GM12878 (cell line): Measurements from ENCODE around the gene M1AP. TPM values are rescaled to one million over a fixed set of nuclear protein-coding genes. Genes with fewer than 3 reads are reported as not detected.

Experiments used
- ATAC-seq: fragments of 200-7000 bp; cut with Tn5 transposase; 3 replicates; pipeline ENCODE4 v1.9.1; 2020; ENCODE audit warnings: mild to moderate bottlenecking, moderate library complexity
- BruUV-seq: library from RNA; stranded (reverse); fragments of 400-500 nt; replicated peaks from 2 replicates; lab custom pipeline; 2021; lab: Mats Ljungman, UMichigan
- CTCF ChIA-PET: fragments of 300-600 bp; sonication (Branson Sonifier 250); formaldehyde crosslinking; extraction: SDS; loops from one replicate; lab custom pipeline; 2021; ENCODE audit warnings: inconsistent platforms; lab: Yijun Ruan, JAX
- POLR2A ChIA-PET: fragments of 350-600 bp; formaldehyde crosslinking; extraction: SDS; loops from one replicate; lab custom pipeline; 2021; ENCODE audit warnings: inconsistent platforms; lab: Charles Lee
- RAD21 ChIA-PET: fragments of 300-600 bp; sonication (Branson Sonifier 250); formaldehyde crosslinking; loops from one replicate; lab custom pipeline; 2023; ENCODE audit warnings: antibody characterized with exemption; ENCODE audit not compliant: unreplicated experiment; lab: Charles Lee
- SMC1A ChIA-PET: fragments of 300-600 bp; sonication (Branson Sonifier 250); formaldehyde crosslinking; loops from one replicate; lab custom pipeline; 2023; ENCODE audit not compliant: unreplicated experiment, uncharacterized antibody; lab: Charles Lee
- DNase-seq: peaks from one replicate; pipeline ENCODE4 v3.0.0-alpha.2; 2011; ENCODE audit warnings: low read depth, low spot score
- FAIRE-seq: peaks from 3 replicates; lab custom pipeline; 2011; peaks lifted over from hg19 to GRCh38; lab: Jason Lieb, UNC
- H2AFZ ChIP-seq: 2 replicates; pipeline ENCODE4 v1.6.0; 2011; ENCODE audit warnings: low read depth, low read length, control low read depth; ENCODE audit not compliant: control insufficient read depth
- H3K27ac ChIP-seq: 2 replicates; pipeline ENCODE4 v1.5.1; 2011; ENCODE audit warnings: control low read depth; ENCODE audit not compliant: control insufficient read depth, insufficient read depth
- H3K27me3 ChIP-seq, 2 experiments: replicated peaks in 1 of 2; 2 replicates each; pipeline versions ENCODE4 v1.6.0 to v1.6.1; 2011; ENCODE audit warnings: low read length in 1 of 2; ENCODE audit not compliant: control insufficient read depth in 2 of 2, insufficient read depth in 2 of 2
- H3K36me3 ChIP-seq, 2 experiments: 2 replicates each; pipeline ENCODE4 v1.5.1; 2011; ENCODE audit warnings: low read length in 1 of 2; ENCODE audit not compliant: control insufficient read depth in 2 of 2, insufficient read depth in 2 of 2
- H3K4me1 ChIP-seq: 2 replicates; pipeline ENCODE4 v1.6.1; 2011; ENCODE audit warnings: mild to moderate bottlenecking, low read length, moderate library complexity, mixed read lengths; ENCODE audit not compliant: control insufficient read depth, insufficient read depth
- H3K4me2 ChIP-seq: 2 replicates; pipeline ENCODE4 v1.6.0; 2011; ENCODE audit warnings: control low read depth; ENCODE audit not compliant: control insufficient read depth, insufficient read depth
- H3K4me3 ChIP-seq: fragments of 200-600 bp; sonication (generic); 2 replicates; pipeline ENCODE4 v1.5.1; 2016
- H3K79me2 ChIP-seq: 2 replicates; pipeline ENCODE4 v1.6.0; 2011; ENCODE audit warnings: low read length; ENCODE audit not compliant: control insufficient read depth, insufficient read depth
- H3K9ac ChIP-seq: 2 replicates; pipeline ENCODE4 v1.8.0; 2011; ENCODE audit warnings: low read length, control low read depth, mixed read lengths; ENCODE audit not compliant: control insufficient read depth, insufficient read depth
- H3K9me3 ChIP-seq: replicated peaks from 3 replicates; pipeline ENCODE4 v1.5.1; 2011; ENCODE audit warnings: mild to moderate bottlenecking, low read length; ENCODE audit not compliant: control insufficient read depth, insufficient read depth
- H4K20me1 ChIP-seq: 2 replicates; pipeline ENCODE4 v1.6.0; 2011; ENCODE audit not compliant: control insufficient read depth, insufficient read depth
- ATF2 ChIP-seq: IDR thresholded peaks from 2 replicates; pipeline ENCODE4 v1.6.1; 2012; ENCODE audit warnings: low read length, inconsistent platforms
- BACH1 ChIP-seq: fragments of 450-650 bp; IDR thresholded peaks from 2 replicates; pipeline ENCODE4 v1.6.1; 2017; ENCODE audit warnings: mild to moderate bottlenecking, borderline replicate concordance
- CBX5 ChIP-seq: sonication (generic); IDR thresholded peaks from 2 replicates; pipeline ENCODE4 v1.6.1; 2016; ENCODE audit warnings: low read depth, moderate library complexity, mild to moderate bottlenecking, inconsistent platforms
- CREM ChIP-seq: IDR thresholded peaks from 2 replicates; pipeline ENCODE4 v1.6.1; 2014; ENCODE audit warnings: antibody characterized with exemption, low read depth
- GATAD2B ChIP-seq: fragments of 450-650 bp; conservative IDR thresholded peaks from 2 replicates; pipeline ENCODE4 v1.6.1; 2017; ENCODE audit warnings: low read depth, mild to moderate bottlenecking, moderate library complexity
- KLF5 ChIP-seq: fragments of 450-650 bp; IDR thresholded peaks from 2 replicates; pipeline ENCODE4 v1.6.1; 2014; ENCODE audit warnings: mild to moderate bottlenecking; ENCODE audit not compliant: partially characterized antibody
- NBN ChIP-seq: fragments of 450-650 bp; IDR thresholded peaks from 2 replicates; pipeline ENCODE4 v1.6.1; 2016
- RELB ChIP-seq: fragments of 450-650 bp; IDR thresholded peaks from 2 replicates; pipeline ENCODE4 v1.6.1; 2017; ENCODE audit warnings: low read depth, mild to moderate bottlenecking, moderate library complexity
- SUPT20H ChIP-seq: IDR thresholded peaks from 2 replicates; pipeline ENCODE4 v1.6.1; 2011; ENCODE audit warnings: low read depth, mild to moderate bottlenecking, low read length, moderate library complexity, borderline replicate concordance; ENCODE audit not compliant: control insufficient read depth
- SUZ12 ChIP-seq: fragments of 200-600 bp; sonication (generic); IDR thresholded peaks from one replicate; pipeline ENCODE4 v1.6.1; 2018; ENCODE audit warnings: antibody characterized with exemption, mild to moderate bottlenecking; ENCODE audit not compliant: unreplicated experiment
- YBX1 ChIP-seq: fragments of 450-650 bp; IDR thresholded peaks from 2 replicates; pipeline ENCODE4 v1.6.1; 2016; ENCODE audit warnings: antibody characterized with exemption
- WGBS: methylation state at CpG from one replicate; pipeline ENCODE4 v1.1.6; 2016; ENCODE audit warnings: low lambda C conversion rate; ENCODE audit not compliant: insufficient replicate concordance, insufficient coverage; ENCODE audit errors: missing lambda C conversion rate; 5-methylcytosine and 5-hydroxymethylcytosine counted together
- in situ Hi-C: fragments of 300-500 bp; cut with MboI; formaldehyde crosslinking; loops from 9 replicates; pipeline ENCODE4 v1.14.3; 2018; ENCODE audit warnings: mixed read lengths
- intact Hi-C: fragments of 100-400 bp; cut with micrococcal nuclease; formaldehyde crosslinking; loops from one replicate; pipeline ENCODE4 v1.14.2; 2022; ENCODE audit not compliant: unreplicated experiment
- polyA plus RNA-seq, 11 experiments: library from polyadenylated mRNA; depleted of rRNA in 4 of 11; unstranded in 6 of 11; stranded (reverse) in 5 of 11; fragments of >200 nt; fragmentation: Nextera tagmentation in 4 of 11; fragmentation: Illumina TruSeq in 1 of 11; extraction: Ambion mirVana in 4 of 11; extraction: Trizol in 1 of 11; gene quantifications; 1 replicate in 1 of 11; 2 replicates in 10 of 11; pipeline versions ENCODE4 v1.2.1 to v1.2.3, GENCODE V29; 2011 to 2016; ENCODE audit warnings: inconsistent platforms in 2 of 11, missing spikeins in 2 of 11, low read depth in 1 of 11
- total RNA-seq, 4 experiments: library from RNA; depleted of rRNA in 3 of 4; stranded (reverse); fragments of >200 nt in 3 of 4; fragmentation: Illumina TruSeq in 1 of 4; extraction: Trizol in 1 of 4; gene quantifications; 2 replicates each; pipeline versions ENCODE4 v1.2.1 to v1.2.3, GENCODE V29; 2013 to 2021
- TF ChIP-seq, protein P1 (sequence below): IDR thresholded peaks from 2 replicates; pipeline ENCODE4 v1.6.1; 2012; ENCODE audit warnings: low read depth, low read length, improper control_type of control experiment
- TF ChIP-seq, protein P2 (sequence below): fragments of 450-650 bp; IDR thresholded peaks from 2 replicates; pipeline ENCODE4 v1.6.1; 2016; ENCODE audit warnings: mild to moderate bottlenecking, moderate library complexity, borderline replicate concordance

Gene M1AP
- total and polyA plus RNA-seq, 10 of the 15 experiments (the other 5 are each of a cell fraction or from before 2014, with no cell fraction given): 0.04 to 0.32 (median 0.16) TPM; not detected in 4

- no TSS peak for BruUV-seq
- WGBS: under 1% methylated on average over 81 of the region's 87 CpGs
- H3K27ac ChIP-seq: peak within 1 kb of the TSS; percentile 96
- peak within 1 kb of the TSS; percentile 95 for H3K4me2 ChIP-seq
- H3K4me3 ChIP-seq: peak within 1 kb of the TSS; percentile 94
- peak within 1 kb of the TSS; percentile 98 for H3K9ac ChIP-seq
- RAD21 ChIA-PET: interaction anchor here (1.1 to 7.5 kb wide), 15 partner anchors 9 to 108 kb away, joined by 3 to 158 read pairs (median 12); partner anchors contain the start of genes C2orf81, CCDC142, LOXL3 and PCGF1
- in situ Hi-C loops (no loop called here), intact Hi-C loops (loop anchor here (1.0 kb wide), 5 partner anchors 22 to 75 kb away; partner anchors contain the start of genes DOK1, PCGF1 and WBP1)
- H3K36me3 ChIP-seq: peaks cover 19 to 43% of the 10 kb centered on the region in 2 experiments
- ATAC-seq (peak; percentile 90), FAIRE-seq (peak; percentile 96), DNase-seq (peak; percentile 96)
- H4K20me1 ChIP-seq: no peaks in the 10 kb centered on the region
- H3K27me3 ChIP-seq: no peaks in the 10 kb centered on the region
- POLR2A ChIA-PET: interaction anchor here (0.8 to 5.4 kb wide), 15 partner anchors 9 to 74 kb away, joined by 3 to 66 read pairs (median 8); partner anchors contain the start of genes CCDC142, INO80B, PCGF1 and TTC31
- peaks cover 33% of the 10 kb centered on the region for H3K4me1 ChIP-seq
- H2AFZ ChIP-seq: peak within 1 kb of the TSS; percentile 84
- H3K9me3 ChIP-seq: no peaks in the 10 kb centered on the region
- CTCF ChIA-PET: interaction anchor here (0.7 to 10.4 kb wide), 9 partner anchors 16 to 71 kb away, joined by 3 to 226 read pairs (median 11); partner anchors contain the start of genes CCDC142, PCGF1, TTC31 and WBP1
- H3K79me2 ChIP-seq: peaks cover 50% of the 10 kb centered on the region
- SMC1A ChIA-PET: interaction anchor here (1.2 to 9.9 kb wide), 11 partner anchors 10 to 89 kb away, joined by 3 to 208 read pairs (median 13); partner anchors contain the start of gene PCGF1
- TF ChIP-seq SUZ12 (no peak), ATF2 (no peak), NBN (peak; percentile 57; the same call in 1 of the 2 replicates), RELB (peak; percentile 96), CREM (peak; percentile 93; the same call in 1 of the 2 replicates), KLF5 (peak; percentile 8), CBX5 (no peak), GATAD2B (peak; percentile 61), YBX1 (no peak), BACH1 (peak; percentile 79), SUPT20H (no peak)
- TF ChIP-seq, protein P1, sequence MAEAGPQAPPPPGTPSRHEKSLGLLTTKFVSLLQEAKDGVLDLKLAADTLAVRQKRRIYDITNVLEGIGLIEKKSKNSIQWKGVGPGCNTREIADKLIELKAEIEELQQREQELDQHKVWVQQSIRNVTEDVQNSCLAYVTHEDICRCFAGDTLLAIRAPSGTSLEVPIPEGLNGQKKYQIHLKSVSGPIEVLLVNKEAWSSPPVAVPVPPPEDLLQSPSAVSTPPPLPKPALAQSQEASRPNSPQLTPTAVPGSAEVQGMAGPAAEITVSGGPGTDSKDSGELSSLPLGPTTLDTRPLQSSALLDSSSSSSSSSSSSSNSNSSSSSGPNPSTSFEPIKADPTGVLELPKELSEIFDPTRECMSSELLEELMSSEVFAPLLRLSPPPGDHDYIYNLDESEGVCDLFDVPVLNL: no peak; the same call in 1 of the 2 replicates
- TF ChIP-seq, protein P2, sequence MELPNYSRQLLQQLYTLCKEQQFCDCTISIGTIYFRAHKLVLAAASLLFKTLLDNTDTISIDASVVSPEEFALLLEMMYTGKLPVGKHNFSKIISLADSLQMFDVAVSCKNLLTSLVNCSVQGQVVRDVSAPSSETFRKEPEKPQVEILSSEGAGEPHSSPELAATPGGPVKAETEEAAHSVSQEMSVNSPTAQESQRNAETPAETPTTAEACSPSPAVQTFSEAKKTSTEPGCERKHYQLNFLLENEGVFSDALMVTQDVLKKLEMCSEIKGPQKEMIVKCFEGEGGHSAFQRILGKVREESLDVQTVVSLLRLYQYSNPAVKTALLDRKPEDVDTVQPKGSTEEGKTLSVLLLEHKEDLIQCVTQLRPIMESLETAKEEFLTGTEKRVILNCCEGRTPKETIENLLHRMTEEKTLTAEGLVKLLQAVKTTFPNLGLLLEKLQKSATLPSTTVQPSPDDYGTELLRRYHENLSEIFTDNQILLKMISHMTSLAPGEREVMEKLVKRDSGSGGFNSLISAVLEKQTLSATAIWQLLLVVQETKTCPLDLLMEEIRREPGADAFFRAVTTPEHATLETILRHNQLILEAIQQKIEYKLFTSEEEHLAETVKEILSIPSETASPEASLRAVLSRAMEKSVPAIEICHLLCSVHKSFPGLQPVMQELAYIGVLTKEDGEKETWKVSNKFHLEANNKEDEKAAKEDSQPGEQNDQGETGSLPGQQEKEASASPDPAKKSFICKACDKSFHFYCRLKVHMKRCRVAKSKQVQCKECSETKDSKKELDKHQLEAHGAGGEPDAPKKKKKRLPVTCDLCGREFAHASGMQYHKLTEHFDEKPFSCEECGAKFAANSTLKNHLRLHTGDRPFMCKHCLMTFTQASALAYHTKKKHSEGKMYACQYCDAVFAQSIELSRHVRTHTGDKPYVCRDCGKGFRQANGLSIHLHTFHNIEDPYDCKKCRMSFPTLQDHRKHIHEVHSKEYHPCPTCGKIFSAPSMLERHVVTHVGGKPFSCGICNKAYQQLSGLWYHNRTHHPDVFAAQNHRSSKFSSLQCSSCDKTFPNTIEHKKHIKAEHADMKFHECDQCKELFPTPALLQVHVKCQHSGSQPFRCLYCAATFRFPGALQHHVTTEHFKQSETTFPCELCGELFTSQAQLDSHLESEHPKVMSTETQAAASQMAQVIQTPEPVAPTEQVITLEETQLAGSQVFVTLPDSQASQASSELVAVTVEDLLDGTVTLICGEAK: peak; percentile 89
These were observed 118.5 kb downstream of the M1AP start, which contains the start of the genes AUP1 and HTRA2 for GRCh38 chr2:74529357-74530238. TSS of gene AUP1 (minus strand) at chr2:74529706. CDS start at chr2:74529629, 77 bp downstream. TSS of gene HTRA2 (plus strand) at chr2:74529933. CDS start at chr2:74530007, 74 bp downstream.
